PC-3 (cell line): ENCODE data around the gene IGFBP1.

Experiments
- CTCF ChIP-seq: fragments of 300-600 bp; sonication (generic); conservative IDR thresholded peaks from 2 replicates; pipeline ENCODE4 v1.5.1; 2017; ENCODE audit warnings: antibody characterized with exemption, low read depth, mild to moderate bottlenecking, low read length
- EZH2 ChIP-seq: fragments of 300-600 bp; sonication (generic); IDR thresholded peaks from one replicate; pipeline ENCODE4 v1.6.1; 2017; ENCODE audit warnings: antibody characterized with exemption, mild to moderate bottlenecking, low read length; ENCODE audit not compliant: unreplicated experiment
- EZH2phosphoT487 ChIP-seq: fragments of 300-600 bp; sonication (generic); IDR thresholded peaks from 2 replicates; pipeline ENCODE4 v1.6.1; 2018; ENCODE audit warnings: mild to moderate bottlenecking, antibody characterized with exemption, low read length, borderline replicate concordance

- TF ChIP-seq EZH2 (no peak), CTCF (peak; percentile 65), EZH2phosphoT487 (no peak)
These were observed 15.9 kb upstream of the IGFBP1 start for GRCh38 chr7:45872116-45873034.
